Glomerular visceral epithelial cell (primary cell): Measurements from ENCODE around the gene MPEG1.

Source experiments
- DNase-seq: peaks from one replicate; pipeline ENCODE4 v3.0.0-alpha.2; 2016; ENCODE audit errors: extremely low spot score

MPEG1 gene

GRCh38 chr11:59171508-59172322 is 41.0 kb downstream of the MPEG1 start, which contains the start of gene DTX4:
DTX4 (plus strand) TSS chr11:59172132; CDS start chr11:59172596, 464 bp downstream.
- peak; percentile 85 for DNase-seq

GRCh38 chr11:59164028-59164427 is 48.7 kb downstream of the MPEG1 start:
- no peak for DNase-seq
